Measurements from ENCODE around the gene DENND6B. TPM values are rescaled to one million over a fixed set of nuclear protein-coding genes. Genes with fewer than 3 reads are reported as not detected.

The DENND6B gene
- total RNA-seq, 6 experiments from 2014 or later = 1.4 to 2.5 (median 1.9) TPM

GRCh38 chr22:50260434-50260800, 66.4 kb downstream of the DENND6B start:
- Mint-ChIP-seq H3K4me3 (peak overlapping the region; percentile 84), H3K4me1 (ENCODE audit: low read depth) (peaks cover 8% of the 10 kb centered on the region), H3K9me3 (no peaks in the 10 kb centered on the region), H3K36me3 (ENCODE audit: low read depth) (no peaks in the 10 kb centered on the region), H3K27me3 (ENCODE audit: insufficient read depth) (peaks cover 2% of the 10 kb centered on the region), H3K27ac (peak overlapping the region; percentile 74)
- TF ChIP-seq CTCF (IDR thresholded peaks at IDR 0.05) = no peak
- no peak for DNase-seq

- Mint-ChIP-seq H3K9me3 (no peaks in the 10 kb centered on the region), H3K4me3 (peak overlapping the region; percentile 57), H3K36me3 (ENCODE audit: low read depth) (no peaks in the 10 kb centered on the region), H3K27ac (no peak overlapping the region), H3K27me3 (ENCODE audit: insufficient read depth) (peaks cover 2% of the 10 kb centered on the region), H3K4me1 (ENCODE audit: low read depth) (peaks cover 8% of the 10 kb centered on the region)
- DNase-seq = no peak
- no peak for TF ChIP-seq CTCF (IDR thresholded peaks at IDR 0.05)
These were observed 67.5 kb downstream of the DENND6B start for GRCh38 chr22:50259302-50259701.

Other genes with a start within 250 kb of the DENND6B start
- not detected for gene MLC1, start 241.6 kb downstream of the DENND6B start, total RNA-seq (2021; fragmentation: NEBNext Ultra II Directional; extraction: Animal tissue kit (Norgen Biotek cat#: 25700))
- gene MOV10L1, start 237.0 kb downstream of the DENND6B start, total RNA-seq (2021; fragmentation: NEBNext Ultra II Directional; extraction: Animal tissue kit (Norgen Biotek cat#: 25700)) = 1 to 10 TPM in 1 of 6 experiments, under 1 TPM in 5; 0.09 to 1.3 (median 0.26) TPM
- 1 to 10 TPM; 1.2 to 2.3 (median 1.3) TPM for gene PANX2, start 156.3 kb downstream of the DENND6B start, total RNA-seq (2021; fragmentation: NEBNext Ultra II Directional; extraction: Animal tissue kit (Norgen Biotek cat#: 25700))
- 10 to 100 TPM; 25.0 to 36.0 (median 27.6) TPM for gene TRABD, start 141.1 kb downstream of the DENND6B start, total RNA-seq (2021; fragmentation: NEBNext Ultra II Directional; extraction: Animal tissue kit (Norgen Biotek cat#: 25700))
- gene SELENOO, start 126.0 kb downstream of the DENND6B start, total RNA-seq (2021; fragmentation: NEBNext Ultra II Directional; extraction: Animal tissue kit (Norgen Biotek cat#: 25700)) = 10 to 100 TPM; 14.4 to 18.0 (median 16.0) TPM
- gene TUBGCP6, start 82.0 kb downstream of the DENND6B start, total RNA-seq (2021; fragmentation: NEBNext Ultra II Directional; extraction: Animal tissue kit (Norgen Biotek cat#: 25700)) = 10 to 100 TPM; 20.1 to 26.8 (median 21.7) TPM
- 10 to 100 TPM; 24.2 to 30.9 (median 28.9) TPM for gene HDAC10, start 75.7 kb downstream of the DENND6B start, total RNA-seq (2021; fragmentation: NEBNext Ultra II Directional; extraction: Animal tissue kit (Norgen Biotek cat#: 25700))
- gene MAPK12, start 65.3 kb downstream of the DENND6B start, total RNA-seq (2021; fragmentation: NEBNext Ultra II Directional; extraction: Animal tissue kit (Norgen Biotek cat#: 25700)) = 10 to 100 TPM; 31.4 to 39.5 (median 34.1) TPM
- gene MAPK11, start 56.6 kb downstream of the DENND6B start, total RNA-seq (2021; fragmentation: NEBNext Ultra II Directional; extraction: Animal tissue kit (Norgen Biotek cat#: 25700)) = 10 to 100 TPM in 1 of 6 experiments, 1 to 10 TPM in 5; 6.0 to 10.2 (median 7.8) TPM
- 100 to 1,000 TPM; 280 to 370 (median 291) TPM for gene PLXNB2, start 19.4 kb downstream of the DENND6B start, total RNA-seq (2021; fragmentation: NEBNext Ultra II Directional; extraction: Animal tissue kit (Norgen Biotek cat#: 25700))
- gene PPP6R2, start 16.3 kb upstream of the DENND6B start, total RNA-seq (2021; fragmentation: NEBNext Ultra II Directional; extraction: Animal tissue kit (Norgen Biotek cat#: 25700)) = 10 to 100 TPM; 41.9 to 47.0 (median 43.6) TPM
- gene SBF1, start 148.0 kb upstream of the DENND6B start, total RNA-seq (2021; fragmentation: NEBNext Ultra II Directional; extraction: Animal tissue kit (Norgen Biotek cat#: 25700)) = 10 to 100 TPM; 63.9 to 76.7 (median 71.2) TPM
- gene ADM2, start 154.5 kb upstream of the DENND6B start, total RNA-seq (2021; fragmentation: NEBNext Ultra II Directional; extraction: Animal tissue kit (Norgen Biotek cat#: 25700)) = 1 to 10 TPM in 5 of 6 experiments, under 1 TPM in 1; 0.91 to 3.4 (median 1.2) TPM
- gene MIOX, start 159.8 kb upstream of the DENND6B start, total RNA-seq (2021; fragmentation: NEBNext Ultra II Directional; extraction: Animal tissue kit (Norgen Biotek cat#: 25700)) = not detected
- gene LMF2, start 180.7 kb upstream of the DENND6B start, total RNA-seq (2021; fragmentation: NEBNext Ultra II Directional; extraction: Animal tissue kit (Norgen Biotek cat#: 25700)) = 100 to 1,000 TPM; 110 to 133 (median 118) TPM
- gene NCAPH2, start 181.2 kb upstream of the DENND6B start, total RNA-seq (2021; fragmentation: NEBNext Ultra II Directional; extraction: Animal tissue kit (Norgen Biotek cat#: 25700)) = 10 to 100 TPM; 31.7 to 54.1 (median 50.0) TPM
- gene SCO2, start 198.6 kb upstream of the DENND6B start, total RNA-seq (2021; fragmentation: NEBNext Ultra II Directional; extraction: Animal tissue kit (Norgen Biotek cat#: 25700)) = 10 to 100 TPM in 2 of 6 experiments, 1 to 10 TPM in 4; 2.7 to 11.1 (median 9.7) TPM
- gene TYMP, start 203.0 kb upstream of the DENND6B start, total RNA-seq (2021; fragmentation: NEBNext Ultra II Directional; extraction: Animal tissue kit (Norgen Biotek cat#: 25700)) = 1 to 10 TPM in 5 of 6 experiments, under 1 TPM in 1; 0.95 to 2.1 (median 1.3) TPM
- gene KLHDC7B, start 218.9 kb upstream of the DENND6B start, total RNA-seq (2021; fragmentation: NEBNext Ultra II Directional; extraction: Animal tissue kit (Norgen Biotek cat#: 25700)) = under 1 TPM in 1 of 6 experiments, not detected in 5; 0.05 TPM
- not detected for gene SYCE3, start 235.9 kb upstream of the DENND6B start, total RNA-seq (2021; fragmentation: NEBNext Ultra II Directional; extraction: Animal tissue kit (Norgen Biotek cat#: 25700))

Data from HFFc6 (cell line).